H9 (cell line): ENCODE data around the gene RBM5. TPM values are rescaled to one million over a fixed set of nuclear protein-coding genes. Genes with fewer than 3 reads are reported as not detected.

Experiments
- DNase-seq: peaks from one replicate; pipeline ENCODE4 v3.0.0-alpha.2; 2017
- H2AFZ ChIP-seq: one replicate; pipeline ENCODE4 v1.6.1; 2013; ENCODE audit warnings: mild to moderate bottlenecking, low read length, control low read depth, moderate library complexity
- H2AK5ac ChIP-seq: 2 replicates; pipeline ENCODE4 v1.6.1; 2013; ENCODE audit warnings: low read length, control low read depth, mixed read lengths; ENCODE audit not compliant: insufficient read length
- H2BK120ac ChIP-seq: one replicate; pipeline ENCODE4 v1.6.1; 2013; ENCODE audit warnings: low read depth, mild to moderate bottlenecking, low read length, control low read depth, inconsistent platforms; ENCODE audit not compliant: poor library complexity, severe bottlenecking
- H2BK12ac ChIP-seq: 2 replicates; pipeline ENCODE4 v1.6.1; 2013; ENCODE audit warnings: low read length, control low read depth, mixed read lengths, low read depth; ENCODE audit not compliant: insufficient read length
- H2BK15ac ChIP-seq: 2 replicates; pipeline ENCODE4 v1.6.1; 2013; ENCODE audit warnings: low read depth, low read length, control low read depth
- H2BK20ac ChIP-seq: one replicate; pipeline ENCODE4 v1.6.1; 2013; ENCODE audit warnings: low read depth, mild to moderate bottlenecking, low read length, control low read depth, inconsistent platforms; ENCODE audit not compliant: poor library complexity, severe bottlenecking
- H2BK5ac ChIP-seq: 2 replicates; pipeline ENCODE4 v1.6.1; 2013; ENCODE audit warnings: low read length, control low read depth, mixed read lengths; ENCODE audit not compliant: insufficient read length
- H3K14ac ChIP-seq: 2 replicates; pipeline ENCODE4 v1.6.1; 2013; ENCODE audit warnings: low read length, control low read depth; ENCODE audit not compliant: insufficient read depth
- H3K18ac ChIP-seq: 2 replicates; pipeline ENCODE4 v1.6.1; 2013; ENCODE audit warnings: low read depth, mild to moderate bottlenecking, mixed read lengths, low read length, control low read depth; ENCODE audit not compliant: insufficient read length
- H3K23ac ChIP-seq: 2 replicates; pipeline ENCODE4 v1.6.1; 2013; ENCODE audit warnings: low read length, control low read depth, mixed read lengths, low read depth; ENCODE audit not compliant: insufficient read length
- H3K23me2 ChIP-seq: 2 replicates; pipeline ENCODE4 v1.6.1; 2013; ENCODE audit warnings: low read depth, mild to moderate bottlenecking, mixed read lengths, low read length, control low read depth; ENCODE audit not compliant: insufficient read length, poor library complexity, severe bottlenecking
- H3K27ac ChIP-seq: 2 replicates; pipeline ENCODE4 v1.5.1; 2013; ENCODE audit warnings: low read length, control low read depth, mixed read lengths, low read depth; ENCODE audit not compliant: insufficient read length
- H3K27me3 ChIP-seq: 2 replicates; pipeline ENCODE4 v1.6.1; 2013; ENCODE audit warnings: low read length, control low read depth, inconsistent platforms; ENCODE audit not compliant: insufficient read depth
- H3K4ac ChIP-seq: 2 replicates; pipeline ENCODE4 v1.6.1; 2013; ENCODE audit warnings: low read depth, mild to moderate bottlenecking, control low read depth, inconsistent platforms, low read length, moderate library complexity
- H3K4me1 ChIP-seq: 2 replicates; pipeline ENCODE4 v1.6.1; 2013; ENCODE audit warnings: low read length, control low read depth, inconsistent platforms; ENCODE audit not compliant: insufficient read depth
- H3K4me2 ChIP-seq: 2 replicates; pipeline ENCODE4 v1.6.1; 2013; ENCODE audit warnings: low read length, control low read depth, mixed read lengths; ENCODE audit not compliant: insufficient read length, insufficient read depth
- H3K56ac ChIP-seq: 2 replicates; pipeline ENCODE4 v1.6.1; 2013; ENCODE audit warnings: low read depth, mild to moderate bottlenecking, mixed read lengths, low read length, control low read depth; ENCODE audit not compliant: insufficient read length
- H3K79me1 ChIP-seq: 2 replicates; pipeline ENCODE4 v1.6.1; 2013; ENCODE audit warnings: low read depth, mild to moderate bottlenecking, moderate library complexity, low read length, control low read depth, inconsistent platforms; ENCODE audit not compliant: insufficient read depth, poor library complexity, severe bottlenecking
- H3K79me2 ChIP-seq: 2 replicates; pipeline ENCODE4 v1.6.1; 2013; ENCODE audit warnings: low read length, control low read depth, inconsistent platforms; ENCODE audit not compliant: insufficient read depth
- H3K9ac ChIP-seq: 2 replicates; pipeline ENCODE4 v1.6.1; 2013; ENCODE audit warnings: low read length, control low read depth, mixed read lengths; ENCODE audit not compliant: insufficient read length; ENCODE audit errors: extremely low read depth
- H3K9me3 ChIP-seq: one replicate; pipeline ENCODE4 v1.6.1; 2013; ENCODE audit warnings: low read depth, low read length, inconsistent platforms; ENCODE audit not compliant: control insufficient read depth
- H3T11ph ChIP-seq: one replicate; pipeline ENCODE4 v1.6.1; 2013; ENCODE audit warnings: mild to moderate bottlenecking, low read length, control low read depth, inconsistent platforms
- H4K20me1 ChIP-seq: one replicate; pipeline ENCODE4 v1.6.1; 2013; ENCODE audit not compliant: control insufficient read depth, insufficient read length, insufficient read depth
- H4K5ac ChIP-seq: 2 replicates; pipeline ENCODE4 v1.6.1; 2013; ENCODE audit warnings: low read depth, mild to moderate bottlenecking, mixed read lengths, low read length, control low read depth; ENCODE audit not compliant: insufficient read length
- H4K8ac ChIP-seq: replicated peaks from 2 replicates; pipeline ENCODE4 v1.6.1; 2013; ENCODE audit warnings: low read length, control low read depth, mixed read lengths, low read depth; ENCODE audit not compliant: insufficient read length
- H4K91ac ChIP-seq: 2 replicates; pipeline ENCODE4 v1.6.1; 2013; ENCODE audit warnings: low read depth, mild to moderate bottlenecking, moderate library complexity, mixed read lengths, low read length, control low read depth; ENCODE audit not compliant: insufficient read length
- H3K27ac Mint-ChIP-seq, 3 experiments: 2 replicates in 2 of 3; 3 replicates in 1 of 3; pipeline ENCODE4 v1.8.0; 2020 to 2021; ENCODE audit warnings: mixed read lengths in 3 of 3, mild to moderate bottlenecking in 1 of 3, moderate library complexity in 1 of 3
- H3K27me3 Mint-ChIP-seq: 2 replicates; pipeline ENCODE4 v1.8.0; 2021; ENCODE audit warnings: low read depth, mild to moderate bottlenecking, moderate library complexity, mixed read lengths
- H3K36me3 Mint-ChIP-seq, 3 experiments: 2 replicates in 2 of 3; 3 replicates in 1 of 3; pipeline ENCODE4 v1.8.0; 2020 to 2021; ENCODE audit warnings: low read depth in 3 of 3, mixed read lengths in 3 of 3; ENCODE audit not compliant: insufficient read depth in 1 of 3
- H3K4me1 Mint-ChIP-seq, 2 experiments: 2 replicates each; pipeline ENCODE4 v1.8.0; 2020; ENCODE audit warnings: mixed read lengths in 2 of 2
- H3K4me3 Mint-ChIP-seq, 2 experiments: 2 replicates in 1 of 2; 3 replicates in 1 of 2; pipeline ENCODE4 v1.8.0; 2020 to 2021; ENCODE audit warnings: mild to moderate bottlenecking in 2 of 2, mixed read lengths in 2 of 2, moderate library complexity in 1 of 2
- H3K9me3 Mint-ChIP-seq, 2 experiments: 2 replicates in 1 of 2; 3 replicates in 1 of 2; pipeline ENCODE4 v1.8.0; 2020; ENCODE audit warnings: mild to moderate bottlenecking in 2 of 2, mixed read lengths in 2 of 2, moderate library complexity in 1 of 2
- CTCF ChIP-seq: fragments of 200-600 bp; sonication (generic); conservative IDR thresholded peaks from 3 replicates; pipeline ENCODE4 v1.8.0; 2021; ENCODE audit warnings: antibody characterized with exemption, mild to moderate bottlenecking
- WGBS: extraction: QIAGEN DNeasy Blood & Tissue Kit; methylation state at CpG from one replicate; pipeline ENCODE4 v1.1.7; 2013; ENCODE audit warnings: missing lambda C conversion rate, low lambda C conversion rate, mixed read lengths; ENCODE audit not compliant: insufficient read length; ENCODE audit errors: extremely low coverage; 5-methylcytosine and 5-hydroxymethylcytosine counted together
- total RNA-seq: library from RNA; stranded (reverse); gene quantifications from 2 replicates; pipeline ENCODE4 v1.2.1, GENCODE V29; 2021

The RBM5 gene
- total RNA-seq, 1 experiment from 2014 or later: 123 TPM

GRCh38 chr3:50164481-50164880, 75.8 kb downstream of the RBM5 start:
- H4K5ac ChIP-seq: no peak overlapping the region
- no peaks in the 10 kb centered on the region for H4K20me1 ChIP-seq
- H3K79me2 ChIP-seq: no peaks in the 10 kb centered on the region
- H3K23ac ChIP-seq: no peak overlapping the region
- no peak overlapping the region for H2BK15ac ChIP-seq
- no peaks in the 10 kb centered on the region for H3K27me3 ChIP-seq
- peaks cover 30 to 44% of the 10 kb centered on the region in 2 experiments for H3K4me1 Mint-ChIP-seq
- no peak overlapping the region for H2AFZ ChIP-seq
- H3K27me3 Mint-ChIP-seq: no peaks in the 10 kb centered on the region; the same call in 1 of the 2 replicates
- H3K79me1 ChIP-seq: no peaks in the 10 kb centered on the region
- H3K14ac ChIP-seq: no peak overlapping the region; the same call in 1 of the 2 replicates
- no peak for TF ChIP-seq CTCF
- H3T11ph ChIP-seq: no peak overlapping the region
- no peaks in the 10 kb centered on the region for H3K9me3 Mint-ChIP-seq
- no CpG with 5 or more reads among the region's 1 CpG for WGBS
- peak overlapping the region in 2 of 3 experiments; percentile 64 to 65; a peak in 4 of 7 replicates for H3K27ac Mint-ChIP-seq
- H3K23me2 ChIP-seq: no peaks in the 10 kb centered on the region
- H3K4me2 ChIP-seq: no peak overlapping the region
- H3K56ac ChIP-seq: no peak overlapping the region
- DNase-seq: no peak
- H3K4ac ChIP-seq: no peak overlapping the region
- H2BK5ac ChIP-seq: no peak overlapping the region
- no peak overlapping the region for H2BK12ac ChIP-seq
- no peak overlapping the region for H3K18ac ChIP-seq
- H2BK20ac ChIP-seq: no peak overlapping the region
- H3K27ac ChIP-seq: no peak overlapping the region
- peaks cover 16 to 36% (median 29%) of the 10 kb centered on the region in 3 experiments for H3K36me3 Mint-ChIP-seq
- peaks cover 7% of the 10 kb centered on the region; the same call in 1 of the 2 replicates for H3K4me1 ChIP-seq
- no peak overlapping the region for H2AK5ac ChIP-seq
- H3K4me3 Mint-ChIP-seq: no peak overlapping the region
- no peak overlapping the region for H3K9ac ChIP-seq
- H3K9me3 ChIP-seq: no peaks in the 10 kb centered on the region
- no peak overlapping the region for H4K8ac ChIP-seq
- H2BK120ac ChIP-seq: no peak overlapping the region
- H4K91ac ChIP-seq: no peak overlapping the region
